ENCODE data around the gene ARHGAP15. TPM values are rescaled to one million over a fixed set of nuclear protein-coding genes. Genes with fewer than 3 reads are reported as not detected.
A peak's percentile ranks its signal among the peaks of the same experiment; 100 is the strongest.

Gene ARHGAP15
- total and polyA plus RNA-seq, 4 experiments from 2014 or later, result 218 to 524 (median 365) TPM

GRCh38 chr2:143548032-143548431, 418.8 kb downstream of the ARHGAP15 start:
- no peak overlapping the region for H3K4me3 ChIP-seq (ENCODE audit: low read length in 2 of 2)
- peaks cover 21% of the 10 kb centered on the region for H3K4me1 ChIP-seq (ENCODE audit: insufficient read depth, low read length)
- no peaks in the 10 kb centered on the region for H3K36me3 ChIP-seq (ENCODE audit: insufficient read depth, low read length)
- no peaks in the 10 kb centered on the region for H3K27me3 ChIP-seq (ENCODE audit: insufficient read depth, low read length)
- ChIA-PET CTCF (ENCODE audit: partially characterized antibody) (no interaction called here), POLR2A (ENCODE audit: partially characterized antibody) (no interaction called here)
- DNase-seq, result no peak
- H3K36me3 Mint-ChIP-seq, result peaks cover 28 to 46% of the 10 kb centered on the region in 2 donors
- peak overlapping the region in 3 of 7 donors; percentile 4 to 41 (median 33) for H3K27ac Mint-ChIP-seq
- no peak overlapping the region for H3K4me3 Mint-ChIP-seq
- peaks cover 0 to 2% (median 0%) of the 10 kb centered on the region in 8 donors for H3K9me3 Mint-ChIP-seq
- H3K27me3 Mint-ChIP-seq, result no peaks in the 10 kb centered on the region
- intact Hi-C loops (cut with micrococcal nuclease), result no loop called here
- peaks cover 30 to 44% (median 41%) of the 10 kb centered on the region in 4 donors for H3K4me1 Mint-ChIP-seq
- no peak overlapping the region for H3K27ac ChIP-seq (ENCODE audit: low read depth, low read length)
- H3K9me3 ChIP-seq (ENCODE audit: control insufficient read depth in 1 of 2, low read length in 2 of 2), result no peaks in the 10 kb centered on the region

GRCh38 chr2:143550500-143550899, 421.3 kb downstream of the ARHGAP15 start:
- Histone ChIP-seq H3K27me3 (ENCODE audit: insufficient read depth, low read length) (no peaks in the 10 kb centered on the region), H3K4me1 (ENCODE audit: insufficient read depth, low read length) (no peaks in the 10 kb centered on the region), H3K27ac (ENCODE audit: low read depth, low read length) (no peak overlapping the region), H3K4me3 (ENCODE audit: low read length in 2 of 2) (no peak overlapping the region), H3K9me3 (ENCODE audit: control insufficient read depth in 1 of 2, low read length in 2 of 2) (no peaks in the 10 kb centered on the region), H3K36me3 (ENCODE audit: insufficient read depth, low read length) (peaks cover 6% of the 10 kb centered on the region)
- DNase-seq, result no peak
- CTCF ChIA-PET (ENCODE audit: partially characterized antibody), result interaction anchor here (1.6 kb wide), 1 partner anchor 28 kb away, joined by 3 read pairs; no protein-coding TSS in a partner anchor
- H3K9me3 Mint-ChIP-seq, result peaks cover 0 to 2% (median 0%) of the 10 kb centered on the region in 8 donors
- no peak overlapping the region for H3K4me3 Mint-ChIP-seq
- intact Hi-C loops (cut with micrococcal nuclease), result no loop called here
- H3K36me3 Mint-ChIP-seq, result peaks cover 22 to 33% of the 10 kb centered on the region in 2 donors
- no peak overlapping the region for H3K27ac Mint-ChIP-seq
- POLR2A ChIA-PET (ENCODE audit: partially characterized antibody), result no interaction called here
- H3K27me3 Mint-ChIP-seq, result no peaks in the 10 kb centered on the region
- H3K4me1 Mint-ChIP-seq, result peaks cover 11 to 23% (median 20%) of the 10 kb centered on the region in 4 donors

- CTCF ChIA-PET (ENCODE audit: partially characterized antibody), result interaction anchor here (1.0 to 1.6 kb wide), 2 partner anchors 12 to 27 kb away, joined by 3 read pairs; no protein-coding TSS in a partner anchor
- Histone ChIP-seq H3K9me3 (ENCODE audit: control insufficient read depth in 1 of 2, low read length in 2 of 2) (no peaks in the 10 kb centered on the region), H3K27me3 (ENCODE audit: insufficient read depth, low read length) (no peaks in the 10 kb centered on the region), H3K27ac (ENCODE audit: low read depth, low read length) (no peak overlapping the region), H3K4me3 (ENCODE audit: low read length in 2 of 2) (no peak overlapping the region), H3K4me1 (ENCODE audit: insufficient read depth, low read length) (no peaks in the 10 kb centered on the region), H3K36me3 (ENCODE audit: insufficient read depth, low read length) (peaks cover 10% of the 10 kb centered on the region)
- POLR2A ChIA-PET (ENCODE audit: partially characterized antibody), result no interaction called here
- Mint-ChIP-seq H3K4me1 (peaks cover 10 to 16% (median 12%) of the 10 kb centered on the region in 4 donors), H3K27ac (peak overlapping the region in 1 of 7 donors; percentile 76), H3K27me3 (no peaks in the 10 kb centered on the region), H3K9me3 (no peaks in the 10 kb centered on the region), H3K4me3 (no peak overlapping the region), H3K36me3 (peaks cover 34 to 36% of the 10 kb centered on the region in 2 donors)
- DNase-seq, result no peak
- intact Hi-C loops (cut with micrococcal nuclease), result no loop called here
Measured at GRCh38 chr2:143551971-143552650, 422.9 kb downstream of the ARHGAP15 start.

DNA sequence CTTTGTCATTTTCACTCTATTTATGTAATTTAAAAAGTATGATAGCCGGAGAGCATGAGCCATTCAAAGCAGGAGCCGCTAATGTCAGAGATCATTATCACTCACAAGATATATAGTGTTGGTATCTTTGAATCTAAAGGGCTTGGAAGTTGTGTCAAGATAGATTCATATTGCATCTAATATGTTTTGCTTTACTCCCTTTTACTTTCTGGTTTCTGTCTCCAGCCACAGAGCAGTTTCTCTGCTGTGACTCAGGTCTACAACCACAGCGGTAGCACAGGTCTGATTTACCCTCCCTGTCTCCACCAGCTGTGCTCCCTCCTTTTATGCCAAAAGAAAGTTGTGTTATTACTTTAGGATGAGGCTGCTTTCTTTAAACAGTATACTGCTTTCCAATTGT, 424.0 kb downstream of the ARHGAP15 start:
- peak overlapping the region in 4 of 7 donors; percentile 35 to 76 (median 60) for H3K27ac Mint-ChIP-seq
- Histone ChIP-seq H3K27ac (ENCODE audit: low read depth, low read length) (no peak overlapping the region), H3K36me3 (ENCODE audit: insufficient read depth, low read length) (peaks cover 14% of the 10 kb centered on the region), H3K4me1 (ENCODE audit: insufficient read depth, low read length) (no peaks in the 10 kb centered on the region), H3K4me3 (ENCODE audit: low read length in 2 of 2) (no peak overlapping the region), H3K27me3 (ENCODE audit: insufficient read depth, low read length) (no peaks in the 10 kb centered on the region), H3K9me3 (ENCODE audit: control insufficient read depth in 1 of 2, low read length in 2 of 2) (no peaks in the 10 kb centered on the region)
- H3K9me3 Mint-ChIP-seq, result no peaks in the 10 kb centered on the region
- DNase-seq, result no peak
- CTCF ChIA-PET (ENCODE audit: partially characterized antibody), result no interaction called here
- intact Hi-C loops (cut with micrococcal nuclease), result no loop called here
- peaks cover 38 to 44% of the 10 kb centered on the region in 2 donors for H3K36me3 Mint-ChIP-seq
- POLR2A ChIA-PET (ENCODE audit: partially characterized antibody), result no interaction called here
- H3K27me3 Mint-ChIP-seq, result no peaks in the 10 kb centered on the region
- H3K4me3 Mint-ChIP-seq, result no peak overlapping the region
- peaks cover 7 to 18% (median 15%) of the 10 kb centered on the region in 4 donors for H3K4me1 Mint-ChIP-seq

DNA sequence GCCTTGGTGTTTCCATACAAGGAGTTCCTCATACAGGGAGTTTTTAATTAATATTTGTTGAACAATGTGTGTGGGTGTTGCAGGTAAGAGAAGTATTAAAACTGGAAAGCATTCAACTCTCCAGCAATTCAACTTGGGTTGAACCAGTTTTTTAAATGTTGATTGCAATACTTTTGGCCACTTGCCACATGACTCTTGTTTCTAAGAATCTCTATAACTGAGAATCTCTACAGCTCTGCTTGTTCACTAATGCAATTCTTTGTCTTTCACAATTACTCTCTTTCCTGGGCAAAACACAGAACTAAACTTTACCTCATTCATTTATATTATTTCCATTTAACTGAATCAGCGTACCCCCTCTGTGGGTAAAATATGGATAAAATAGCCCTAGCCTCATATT, 429.4 kb downstream of the ARHGAP15 start:
- Mint-ChIP-seq H3K27ac (peak overlapping the region in 3 of 7 donors; percentile 19 to 53 (median 33)), H3K4me1 (peaks cover 8 to 19% (median 13%) of the 10 kb centered on the region in 4 donors), H3K36me3 (peaks cover 60 to 65% of the 10 kb centered on the region in 2 donors), H3K4me3 (no peak overlapping the region), H3K27me3 (no peaks in the 10 kb centered on the region), H3K9me3 (peaks cover 0 to 2% (median 0%) of the 10 kb centered on the region in 8 donors)
- CTCF ChIA-PET (ENCODE audit: partially characterized antibody), result no interaction called here
- Histone ChIP-seq H3K36me3 (ENCODE audit: insufficient read depth, low read length) (peaks cover 23% of the 10 kb centered on the region), H3K4me3 (ENCODE audit: low read length in 2 of 2) (no peak overlapping the region), H3K27me3 (ENCODE audit: insufficient read depth, low read length) (no peaks in the 10 kb centered on the region), H3K4me1 (ENCODE audit: insufficient read depth, low read length) (no peaks in the 10 kb centered on the region), H3K27ac (ENCODE audit: low read depth, low read length) (no peak overlapping the region), H3K9me3 (ENCODE audit: control insufficient read depth in 1 of 2, low read length in 2 of 2) (no peaks in the 10 kb centered on the region)
- POLR2A ChIA-PET (ENCODE audit: partially characterized antibody), result interaction anchor here (0.6 to 0.8 kb wide), 2 partner anchors 22 to 533 kb away, joined by 3 to 4 read pairs; no protein-coding TSS in a partner anchor
- DNase-seq, result no peak
- intact Hi-C loops (cut with micrococcal nuclease), result no loop called here

DNA sequence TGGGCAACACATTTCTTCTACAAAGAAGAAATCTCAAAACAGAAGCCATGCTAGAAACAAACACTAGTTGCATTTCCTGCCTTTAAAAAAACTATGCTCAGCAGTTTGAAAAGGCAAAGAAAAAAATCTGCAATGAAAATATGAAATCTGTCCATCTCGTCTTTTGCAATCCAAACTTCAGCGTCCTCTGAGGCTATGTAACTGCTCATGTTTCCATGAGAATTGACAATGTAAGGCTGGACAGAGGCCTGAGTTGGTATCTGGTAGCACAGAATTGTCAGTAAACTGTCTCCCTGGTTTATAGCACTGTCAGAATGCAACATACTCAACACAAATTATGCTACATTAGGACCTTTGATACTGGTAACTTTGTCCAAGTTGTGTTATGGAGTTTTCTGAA, 429.9 kb downstream of the ARHGAP15 start:
- intact Hi-C loops (cut with micrococcal nuclease), result no loop called here
- Histone ChIP-seq H3K4me1 (ENCODE audit: insufficient read depth, low read length) (no peaks in the 10 kb centered on the region), H3K36me3 (ENCODE audit: insufficient read depth, low read length) (peaks cover 23% of the 10 kb centered on the region), H3K9me3 (ENCODE audit: control insufficient read depth in 1 of 2, low read length in 2 of 2) (no peaks in the 10 kb centered on the region), H3K27me3 (ENCODE audit: insufficient read depth, low read length) (no peaks in the 10 kb centered on the region), H3K4me3 (ENCODE audit: low read length in 2 of 2) (no peak overlapping the region), H3K27ac (ENCODE audit: low read depth, low read length) (no peak overlapping the region)
- Mint-ChIP-seq H3K4me3 (peak overlapping the region in 1 of 8 donors; percentile 2), H3K27me3 (no peaks in the 10 kb centered on the region), H3K4me1 (peaks cover 8 to 21% (median 15%) of the 10 kb centered on the region in 4 donors), H3K36me3 (peaks cover 65 to 70% of the 10 kb centered on the region in 2 donors), H3K9me3 (peaks cover 0 to 2% (median 0%) of the 10 kb centered on the region in 8 donors), H3K27ac (peak overlapping the region in 3 of 7 donors; percentile 1 to 89 (median 19))
- ChIA-PET CTCF (ENCODE audit: partially characterized antibody) (no interaction called here), POLR2A (ENCODE audit: partially characterized antibody) (no interaction called here)
- no peak for DNase-seq

DNA sequence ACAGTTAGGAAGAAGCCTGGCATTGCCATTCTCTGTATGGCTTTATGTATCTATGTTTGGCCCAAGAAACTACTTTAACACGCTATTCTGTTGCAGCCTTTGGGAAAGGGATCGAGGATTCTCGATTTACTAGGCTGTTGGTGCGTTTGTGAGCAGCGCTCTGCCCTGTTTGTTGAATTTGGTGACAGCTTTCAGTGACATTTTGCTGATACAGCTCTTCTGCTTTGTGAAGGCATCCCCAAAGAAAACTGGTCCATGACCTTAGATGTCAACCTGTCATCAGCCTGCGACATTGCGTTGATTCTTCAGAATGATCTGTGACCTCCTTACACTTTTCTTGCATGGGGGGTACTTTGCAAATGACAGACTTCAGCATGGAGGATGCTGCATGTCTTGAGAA, 431.5 kb downstream of the ARHGAP15 start:
- Histone ChIP-seq H3K4me1 (ENCODE audit: insufficient read depth, low read length) (no peaks in the 10 kb centered on the region), H3K36me3 (ENCODE audit: insufficient read depth, low read length) (peaks cover 25% of the 10 kb centered on the region), H3K9me3 (ENCODE audit: control insufficient read depth in 1 of 2, low read length in 2 of 2) (no peaks in the 10 kb centered on the region), H3K27ac (ENCODE audit: low read depth, low read length) (no peak overlapping the region), H3K27me3 (ENCODE audit: insufficient read depth, low read length) (no peaks in the 10 kb centered on the region), H3K4me3 (ENCODE audit: low read length in 2 of 2) (no peak overlapping the region)
- no peak overlapping the region for H3K4me3 Mint-ChIP-seq
- H3K36me3 Mint-ChIP-seq, result peaks cover 73 to 78% of the 10 kb centered on the region in 2 donors
- POLR2A ChIA-PET (ENCODE audit: partially characterized antibody), result no interaction called here
- peak overlapping the region in 1 of 7 donors; percentile 30 for H3K27ac Mint-ChIP-seq
- H3K4me1 Mint-ChIP-seq, result peaks cover 8 to 21% (median 16%) of the 10 kb centered on the region in 4 donors
- DNase-seq, result no peak
- CTCF ChIA-PET (ENCODE audit: partially characterized antibody), result interaction anchor here (1.1 kb wide), 1 partner anchor 40 kb away, joined by 3 read pairs; no protein-coding TSS in a partner anchor
- H3K27me3 Mint-ChIP-seq, result no peaks in the 10 kb centered on the region
- intact Hi-C loops (cut with micrococcal nuclease), result no loop called here
- peaks cover 0 to 2% (median 0%) of the 10 kb centered on the region in 8 donors for H3K9me3 Mint-ChIP-seq

Measured in CD4-positive, alpha-beta memory T cell (primary cell).